ENCODE measurements around the gene ADD1.

Gene ADD1

DNA sequence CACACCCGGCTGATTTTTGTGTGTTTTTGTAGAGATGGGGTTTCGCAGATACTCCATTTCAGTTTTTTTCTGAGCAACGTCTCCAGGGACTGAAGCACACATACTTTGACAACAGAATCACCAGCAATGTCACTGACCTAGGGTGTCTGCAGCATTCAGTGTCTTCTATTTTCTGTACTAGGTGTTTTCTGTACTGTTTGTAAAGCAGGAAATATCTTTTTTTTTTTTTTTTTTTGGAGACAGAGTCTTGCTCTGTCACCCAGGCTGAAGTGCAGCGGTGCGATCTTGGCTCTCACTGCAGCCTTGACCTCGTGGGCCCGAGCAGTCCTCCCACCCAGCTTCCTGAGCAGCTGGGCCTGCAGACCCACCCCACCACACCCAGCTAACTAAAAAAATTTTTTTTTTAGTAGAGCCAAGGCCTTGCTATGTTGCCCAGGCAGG, 8.9 kb downstream of the ADD1 start:
- Mint-ChIP-seq H3K27ac (peak overlapping the region; percentile 86), H3K4me1 (peaks cover 81% of the 10 kb centered on the region), H3K4me3 (peak overlapping the region; percentile 44), H3K9me3 (no peaks in the 10 kb centered on the region), H3K36me3 (peaks cover 1% of the 10 kb centered on the region), H3K27me3 (no peaks in the 10 kb centered on the region)

GRCh38 chr4:2855584-2855983, 11.9 kb downstream of the ADD1 start:
- H3K27ac Mint-ChIP-seq: peak overlapping the region; percentile 80
- peaks cover 1% of the 10 kb centered on the region for H3K36me3 Mint-ChIP-seq
- H3K4me1 Mint-ChIP-seq: peaks cover 85% of the 10 kb centered on the region
- H3K9me3 Mint-ChIP-seq: no peaks in the 10 kb centered on the region
- H3K27me3 Mint-ChIP-seq: no peaks in the 10 kb centered on the region
- H3K4me3 Mint-ChIP-seq: no peak overlapping the region

DNA sequence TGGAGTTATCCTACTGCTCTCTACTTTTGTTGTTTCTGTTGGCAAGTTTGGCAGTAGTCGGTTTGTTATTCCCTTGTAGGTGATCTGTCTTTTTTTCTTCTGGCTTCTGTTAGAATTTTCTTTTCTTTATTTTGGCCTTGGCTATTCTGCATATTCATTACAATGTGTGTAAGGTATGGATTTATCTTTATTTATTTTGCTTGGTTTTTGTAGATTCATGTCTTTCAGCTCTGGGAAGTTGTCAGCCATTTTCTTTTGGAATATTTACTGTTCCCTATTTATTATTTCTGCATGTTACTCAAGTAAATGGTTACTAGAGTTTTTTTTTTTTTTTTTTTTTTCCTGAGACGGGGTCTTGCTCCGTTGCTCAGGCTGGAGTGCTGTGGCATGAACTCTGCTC, 12.6 kb downstream of the ADD1 start:
- H3K9me3 Mint-ChIP-seq: no peaks in the 10 kb centered on the region
- H3K36me3 Mint-ChIP-seq: peaks cover 1% of the 10 kb centered on the region
- H3K27me3 Mint-ChIP-seq: no peaks in the 10 kb centered on the region
- H3K27ac Mint-ChIP-seq: peak overlapping the region; percentile 87
- peaks cover 85% of the 10 kb centered on the region for H3K4me1 Mint-ChIP-seq
- H3K4me3 Mint-ChIP-seq: peak overlapping the region; percentile 5

DNA sequence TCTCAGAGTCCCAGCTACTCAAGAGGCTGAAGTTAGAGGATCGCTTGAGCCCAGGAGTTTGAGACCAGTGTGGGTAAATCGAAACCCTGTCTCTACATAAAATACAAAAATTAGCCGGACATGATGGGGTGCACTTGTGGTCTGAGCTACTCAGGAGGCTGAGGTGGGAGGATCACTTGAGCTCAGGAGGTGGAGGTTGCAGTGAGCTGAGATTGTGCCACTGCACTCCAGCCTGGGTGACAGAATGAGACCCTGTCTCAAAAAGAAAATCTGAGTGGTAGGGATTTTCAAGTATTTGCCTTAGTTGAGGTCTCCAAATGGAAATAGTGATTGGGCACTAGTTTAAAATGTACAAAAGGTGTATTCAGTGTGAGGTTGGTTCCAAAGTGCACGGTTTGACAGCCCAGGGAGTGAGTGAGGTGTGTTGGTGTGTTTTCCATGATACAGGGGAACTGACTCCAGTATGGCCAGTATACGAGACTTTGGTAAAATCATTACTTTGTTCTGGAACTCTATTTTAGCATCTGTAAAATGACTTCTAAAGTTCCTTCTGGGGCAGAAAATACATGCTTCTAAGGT, 13.8 kb downstream of the ADD1 start:
- H3K4me1 Mint-ChIP-seq: peaks cover 85% of the 10 kb centered on the region
- peaks cover 1% of the 10 kb centered on the region for H3K36me3 Mint-ChIP-seq
- H3K27ac Mint-ChIP-seq: no peak overlapping the region
- no peak overlapping the region for H3K4me3 Mint-ChIP-seq
- no peaks in the 10 kb centered on the region for H3K27me3 Mint-ChIP-seq
- no peaks in the 10 kb centered on the region for H3K9me3 Mint-ChIP-seq

- Mint-ChIP-seq H3K36me3 (peaks cover 1% of the 10 kb centered on the region), H3K27me3 (no peaks in the 10 kb centered on the region), H3K4me1 (peaks cover 93% of the 10 kb centered on the region), H3K9me3 (no peaks in the 10 kb centered on the region), H3K27ac (peak overlapping the region; percentile 76), H3K4me3 (no peak overlapping the region)
These were observed 15.0 kb downstream of the ADD1 start for GRCh38 chr4:2858451-2859217.

- no peaks in the 10 kb centered on the region for H3K9me3 Mint-ChIP-seq
- H3K27me3 Mint-ChIP-seq: no peaks in the 10 kb centered on the region
- no peak overlapping the region for H3K4me3 Mint-ChIP-seq
- H3K36me3 Mint-ChIP-seq: no peaks in the 10 kb centered on the region
- peak overlapping the region; percentile 30 for H3K27ac Mint-ChIP-seq
- H3K4me1 Mint-ChIP-seq: peaks cover 91% of the 10 kb centered on the region
These were observed 15.9 kb downstream of the ADD1 start for GRCh38 chr4:2859514-2859913.

- no peaks in the 10 kb centered on the region for H3K27me3 Mint-ChIP-seq
- H3K4me3 Mint-ChIP-seq: peak overlapping the region; percentile 8
These were observed 17.0 kb downstream of the ADD1 start for GRCh38 chr4:2860391-2861348.

DNA sequence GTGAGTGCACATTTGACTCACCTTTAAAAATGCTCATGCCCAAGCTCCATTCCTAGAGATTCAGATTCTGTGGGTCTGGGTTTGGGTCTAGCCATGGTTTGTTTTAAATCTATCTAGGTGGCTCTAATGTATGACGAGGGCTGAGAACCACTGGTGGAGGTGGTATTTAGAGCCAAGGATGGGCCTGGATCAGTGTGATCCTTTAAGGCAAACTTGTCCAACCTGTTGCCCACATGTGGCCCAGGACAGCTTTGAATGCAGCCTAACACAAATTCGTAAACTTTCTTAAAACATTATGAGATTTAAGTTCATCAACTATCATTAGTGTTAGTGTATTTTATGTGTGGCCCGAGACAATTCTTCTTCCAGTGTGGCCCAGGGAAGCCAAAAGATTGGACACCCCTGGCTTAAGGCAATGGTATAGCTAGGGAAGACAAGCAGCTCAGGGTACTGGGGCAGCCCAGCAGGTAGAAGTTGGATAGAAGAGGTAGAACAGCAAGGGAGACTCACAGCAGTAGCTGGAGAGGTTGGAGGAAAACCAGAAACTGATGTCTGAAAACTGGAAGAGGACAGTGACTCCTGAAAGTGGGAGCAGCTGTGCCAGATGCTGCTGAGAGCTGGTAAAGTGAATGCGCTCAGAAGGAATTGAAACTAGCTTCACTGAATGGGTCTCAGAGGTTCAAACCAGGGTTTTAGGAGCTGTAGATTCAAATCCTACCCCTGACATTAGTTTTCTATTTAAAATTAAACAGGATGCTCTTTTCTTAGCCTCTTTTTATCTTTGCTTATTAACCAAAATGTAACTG, 18.2 kb downstream of the ADD1 start:
- Mint-ChIP-seq H3K9me3 (no peaks in the 10 kb centered on the region), H3K27ac (peak overlapping the region; percentile 35), H3K4me3 (no peak overlapping the region), H3K36me3 (no peaks in the 10 kb centered on the region), H3K27me3 (no peaks in the 10 kb centered on the region), H3K4me1 (peaks cover 93% of the 10 kb centered on the region)

More at GRCh38 chr4:2860391-2861348, 17.0 kb downstream of the ADD1 start:
- H3K27ac Mint-ChIP-seq: peak overlapping the region; percentile 60
- H3K9me3 Mint-ChIP-seq: no peaks in the 10 kb centered on the region
- H3K4me1 Mint-ChIP-seq: peaks cover 91% of the 10 kb centered on the region
- H3K36me3 Mint-ChIP-seq: no peaks in the 10 kb centered on the region

DNA sequence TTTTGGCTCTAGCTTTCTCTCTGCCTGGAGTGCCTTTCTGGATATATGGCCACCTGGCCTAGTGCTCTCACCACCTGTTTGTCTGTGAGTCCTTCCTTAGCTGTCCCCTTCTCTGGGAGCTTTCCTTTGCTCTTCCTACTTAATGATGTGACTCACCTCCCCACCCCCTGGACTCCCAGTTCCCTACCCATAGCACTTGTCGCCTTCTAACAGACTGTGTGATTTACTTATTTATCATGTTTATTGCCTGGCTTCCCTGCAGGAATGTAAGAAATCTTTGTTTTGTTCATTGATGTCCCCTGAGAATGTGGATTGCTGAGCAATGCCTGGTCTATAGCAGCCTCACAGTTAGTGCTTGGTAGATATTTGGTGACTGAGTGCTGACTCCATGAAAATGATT, 18.9 kb downstream of the ADD1 start:
- Mint-ChIP-seq H3K9me3 (no peaks in the 10 kb centered on the region), H3K27me3 (no peaks in the 10 kb centered on the region), H3K4me1 (peaks cover 94% of the 10 kb centered on the region), H3K36me3 (peaks cover 2% of the 10 kb centered on the region), H3K4me3 (peak overlapping the region; percentile 37), H3K27ac (no peak overlapping the region)

DNA sequence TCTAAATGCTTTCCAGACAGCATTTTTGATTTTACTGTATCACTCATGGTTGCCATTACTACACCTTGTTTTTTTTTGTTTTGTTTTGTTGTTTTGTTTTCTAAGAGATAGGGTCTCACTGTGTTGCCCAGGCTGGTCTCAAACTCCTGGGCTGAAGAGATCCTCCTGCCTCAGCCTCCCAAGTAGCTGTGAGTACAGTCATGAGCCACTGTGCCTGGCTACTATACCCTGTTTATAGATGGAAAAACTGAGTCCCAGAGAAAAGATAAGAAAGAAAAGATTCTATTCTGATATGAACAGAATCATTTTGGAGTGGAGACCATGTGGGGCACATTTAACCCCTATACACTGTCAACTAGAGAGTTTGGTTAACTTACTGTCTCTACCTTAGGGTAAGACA, 20.0 kb downstream of the ADD1 start:
- no peaks in the 10 kb centered on the region for H3K9me3 Mint-ChIP-seq
- H3K27ac Mint-ChIP-seq: no peak overlapping the region
- H3K4me3 Mint-ChIP-seq: no peak overlapping the region
- peaks cover 93% of the 10 kb centered on the region for H3K4me1 Mint-ChIP-seq
- no peaks in the 10 kb centered on the region for H3K27me3 Mint-ChIP-seq
- H3K36me3 Mint-ChIP-seq: peaks cover 2% of the 10 kb centered on the region

DNA sequence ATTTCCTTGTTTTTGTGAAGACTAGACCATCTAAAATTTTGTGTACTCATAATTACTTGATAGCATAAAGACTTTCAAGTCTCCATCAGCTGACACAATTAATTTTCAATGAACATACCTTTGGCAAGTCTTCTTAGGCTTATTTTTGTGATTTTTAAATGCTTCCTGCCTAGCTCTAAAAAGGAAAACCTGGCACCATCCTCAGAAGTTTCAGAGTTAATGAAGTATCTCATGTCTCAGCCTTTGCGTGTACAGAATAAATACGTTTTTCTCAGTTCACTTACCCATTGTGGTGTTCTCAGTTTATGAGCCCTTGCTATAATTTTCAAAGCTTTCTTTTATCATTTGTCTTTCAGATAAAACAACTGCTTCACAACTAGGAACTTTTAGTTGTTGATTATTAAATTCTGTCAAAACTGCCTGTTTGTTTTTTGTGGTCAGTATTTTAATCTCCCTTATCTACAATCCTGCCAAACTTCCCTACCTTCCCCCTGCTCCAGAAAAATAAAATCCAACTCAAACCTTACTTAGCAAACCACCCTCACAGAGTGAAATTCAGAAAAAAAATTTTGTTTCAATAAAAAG, 21.6 kb downstream of the ADD1 start:
- Mint-ChIP-seq H3K4me1 (peaks cover 93% of the 10 kb centered on the region), H3K36me3 (peaks cover 2% of the 10 kb centered on the region), H3K9me3 (no peaks in the 10 kb centered on the region), H3K27ac (no peak overlapping the region), H3K27me3 (no peaks in the 10 kb centered on the region), H3K4me3 (no peak overlapping the region)

DNA sequence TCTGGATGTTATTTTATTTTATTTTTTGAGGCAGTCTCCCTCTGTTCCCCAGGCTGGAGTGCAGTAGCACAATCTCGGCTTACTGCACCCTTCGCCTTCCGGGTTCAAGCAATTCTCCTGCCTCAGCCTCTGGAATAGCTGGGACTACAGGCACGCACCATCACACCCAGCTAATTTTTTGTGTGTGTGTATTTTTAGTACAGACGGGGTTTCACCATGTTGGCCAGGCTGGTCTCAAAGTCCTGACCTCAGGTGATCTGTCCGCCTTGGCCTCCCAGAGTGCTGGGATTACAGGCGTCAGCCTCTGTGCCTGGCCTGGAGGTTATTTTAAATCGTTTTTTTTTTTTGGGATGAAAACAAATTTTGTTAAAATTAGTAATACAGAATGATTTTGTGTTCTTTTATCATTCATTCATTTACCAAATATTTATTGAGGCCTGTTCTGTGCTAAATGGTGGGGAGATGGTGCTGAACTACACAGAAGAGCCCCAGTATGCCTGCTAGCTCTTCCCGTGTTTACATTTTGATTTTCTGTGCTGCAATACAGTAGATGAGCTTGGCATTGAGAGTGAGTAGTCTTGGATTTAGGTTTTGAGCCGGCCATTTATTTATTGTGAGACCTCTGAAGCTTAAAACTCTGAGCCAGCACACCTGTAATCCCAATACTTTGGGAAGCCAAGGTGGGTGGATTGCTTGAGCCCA, 22.7 kb downstream of the ADD1 start:
- Mint-ChIP-seq H3K27ac (no peak overlapping the region), H3K36me3 (peaks cover 2% of the 10 kb centered on the region), H3K4me1 (peaks cover 91% of the 10 kb centered on the region), H3K4me3 (no peak overlapping the region), H3K27me3 (no peaks in the 10 kb centered on the region), H3K9me3 (no peaks in the 10 kb centered on the region)

DNA sequence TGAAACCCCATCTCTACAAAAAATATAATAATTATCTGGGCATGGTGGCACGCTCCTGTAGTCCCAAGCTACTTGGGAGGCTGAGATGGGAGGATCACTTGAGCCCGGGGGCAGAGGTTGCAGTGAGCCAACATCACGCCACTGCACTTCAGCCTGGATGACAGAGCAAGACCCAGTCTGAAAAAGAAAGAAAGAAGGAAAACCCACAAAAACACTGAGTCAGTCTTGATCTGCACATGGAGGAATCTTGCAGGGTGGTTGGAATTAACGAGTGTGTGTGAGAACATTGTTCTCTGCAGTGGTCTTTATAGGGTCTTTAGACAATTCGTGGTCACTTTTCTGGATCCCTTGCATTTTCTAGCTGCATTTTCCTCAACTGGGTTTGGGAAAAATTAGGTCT, 23.2 kb downstream of the ADD1 start:
- Mint-ChIP-seq H3K27me3 (no peaks in the 10 kb centered on the region), H3K4me3 (no peak overlapping the region), H3K36me3 (peaks cover 5% of the 10 kb centered on the region), H3K4me1 (peaks cover 91% of the 10 kb centered on the region), H3K27ac (no peak overlapping the region), H3K9me3 (no peaks in the 10 kb centered on the region)

DNA sequence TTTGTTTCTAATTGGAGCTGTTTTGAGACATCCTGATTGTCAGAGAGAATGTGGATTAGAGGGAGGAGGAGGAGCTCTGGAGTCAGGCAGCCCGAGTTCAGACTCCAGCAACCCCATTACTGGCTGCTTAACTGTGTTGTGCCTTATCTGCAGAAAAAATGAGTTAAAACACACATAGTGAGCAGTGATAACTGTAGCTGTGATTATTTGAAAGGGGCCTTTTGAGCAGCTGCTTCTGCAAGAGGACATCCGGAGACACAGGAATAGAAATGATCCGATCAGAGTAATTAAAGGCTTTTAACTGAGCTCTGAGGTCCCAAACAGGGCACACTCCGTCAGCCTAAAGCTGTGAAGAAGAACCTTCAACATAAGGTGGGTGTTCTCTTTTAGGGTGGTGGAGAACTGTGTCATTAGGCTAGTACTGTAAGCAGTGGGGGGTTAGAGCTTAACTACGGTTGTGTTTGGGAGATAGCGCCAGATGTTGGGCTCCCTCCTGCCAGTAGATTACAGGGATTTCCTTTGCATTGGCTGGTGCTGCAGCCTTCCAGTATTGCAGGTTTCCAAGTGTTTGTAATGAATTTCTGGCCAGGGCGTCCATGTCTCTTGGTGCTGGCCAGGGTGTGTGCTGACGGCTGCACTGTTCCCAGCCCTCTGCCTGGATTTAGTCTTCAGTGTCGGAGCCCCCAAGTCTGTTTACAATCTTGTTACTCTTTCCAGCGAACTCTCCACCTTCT, 24.3 kb downstream of the ADD1 start:
- Mint-ChIP-seq H3K27ac (peak overlapping the region; percentile 52), H3K9me3 (no peaks in the 10 kb centered on the region), H3K36me3 (peaks cover 5% of the 10 kb centered on the region), H3K4me3 (no peak overlapping the region), H3K27me3 (no peaks in the 10 kb centered on the region), H3K4me1 (peaks cover 89% of the 10 kb centered on the region)

All from activated naive CD4-positive, alpha-beta T cell treated with anti-CD3 and anti-CD28 coated beads, Interleukin-2, amount 50 U/mL, for 24 hours (primary cell).